Caco-2 (cell line): ENCODE data around the gene ROPN1L. TPM values are rescaled to one million over a fixed set of nuclear protein-coding genes. Genes with fewer than 3 reads are reported as not detected.

Experiments used
- BruUV-seq: library from RNA; stranded (reverse); fragments of 400-500 nt; replicated peaks from 2 replicates; lab custom pipeline; 2021; lab: Mats Ljungman, UMichigan
- CTCF ChIA-PET: fragments of 300-600 bp; sonication (Branson Sonifier 250); formaldehyde crosslinking; loops from one replicate; lab custom pipeline; 2022; ENCODE audit warnings: antibody characterized with exemption; lab: Charles Lee
- POLR2A ChIA-PET: fragments of 300-600 bp; sonication (Branson Sonifier 250); formaldehyde crosslinking; loops from one replicate; lab custom pipeline; 2022; ENCODE audit warnings: antibody characterized with exemption; lab: Charles Lee
- DNase-seq, 2 experiments: peaks; one replicate each; pipeline versions ENCODE4 v3.0.0 to v3.0.0-alpha.2; 2020 to 2022
- H3K27me3 ChIP-seq: replicated peaks from 2 replicates; pipeline ENCODE4 v1.6.0; 2011; ENCODE audit warnings: low read length; ENCODE audit not compliant: control insufficient read depth, insufficient read depth
- H3K36me3 ChIP-seq: 2 replicates; pipeline ENCODE4 v1.5.1; 2011; ENCODE audit warnings: low read length; ENCODE audit not compliant: control insufficient read depth, insufficient read depth
- H3K4me1 ChIP-seq: fragments of 250-450 bp; sonication (Bioruptor Pico); 2 replicates; pipeline ENCODE4 v1.5.1; 2020; ENCODE audit warnings: mild to moderate bottlenecking
- H3K4me3 ChIP-seq: 2 replicates; pipeline ENCODE4 v1.5.1; 2011; ENCODE audit warnings: low read depth, mild to moderate bottlenecking, control low read depth, low read length
- H3K9me3 ChIP-seq: fragments of 250-450 bp; sonication (Bioruptor Pico); 2 replicates; pipeline ENCODE4 v1.5.1; 2020; ENCODE audit warnings: mild to moderate bottlenecking, moderate library complexity
- H3K27ac Mint-ChIP-seq: one replicate; pipeline ENCODE4 v1.8.0; 2022; ENCODE audit warnings: mixed read lengths; ENCODE audit not compliant: unreplicated experiment
- H3K27me3 Mint-ChIP-seq: one replicate; pipeline ENCODE4 v1.8.0; 2022; ENCODE audit warnings: mixed read lengths; ENCODE audit not compliant: insufficient read depth, unreplicated experiment
- H3K36me3 Mint-ChIP-seq: one replicate; pipeline ENCODE4 v1.8.0; 2022; ENCODE audit warnings: mild to moderate bottlenecking, mixed read lengths; ENCODE audit not compliant: insufficient read depth, unreplicated experiment
- H3K4me1 Mint-ChIP-seq: one replicate; pipeline ENCODE4 v1.8.0; 2022; ENCODE audit warnings: low read depth, mixed read lengths; ENCODE audit not compliant: unreplicated experiment
- H3K4me3 Mint-ChIP-seq: one replicate; pipeline ENCODE4 v1.8.0; 2022; ENCODE audit warnings: mild to moderate bottlenecking, moderate library complexity, mixed read lengths; ENCODE audit not compliant: unreplicated experiment
- H3K9me3 Mint-ChIP-seq: one replicate; pipeline ENCODE4 v1.8.0; 2022; ENCODE audit warnings: mixed read lengths; ENCODE audit not compliant: unreplicated experiment
- CTCF ChIP-seq, 2 experiments: fragments of 200-600 bp in 1 of 2; IDR thresholded peaks; 1 replicate in 1 of 2; 2 replicates in 1 of 2; pipeline versions ENCODE4 v1.5.1 to v1.8.0; 2011 to 2022; ENCODE audit warnings: antibody characterized with exemption in 1 of 2, control low read depth in 1 of 2, inconsistent platforms in 1 of 2, low read depth in 1 of 2, low read length in 1 of 2, mild to moderate bottlenecking in 1 of 2, moderate library complexity in 1 of 2; ENCODE audit not compliant: insufficient read depth in 1 of 2, severe bottlenecking in 1 of 2, unreplicated experiment in 1 of 2
- intact Hi-C: fragments of 100-400 bp; cut with micrococcal nuclease; formaldehyde crosslinking; loops from one replicate; pipeline ENCODE4 v1.10.0; 2022; ENCODE audit not compliant: unreplicated experiment
- total RNA-seq: library from RNA; stranded (reverse); gene quantifications from 2 replicates; pipeline ENCODE4 v1.2.3, GENCODE V29; 2022

ROPN1L gene
- total RNA-seq, 1 experiment from 2014 or later, result 0.48 TPM

DNA sequence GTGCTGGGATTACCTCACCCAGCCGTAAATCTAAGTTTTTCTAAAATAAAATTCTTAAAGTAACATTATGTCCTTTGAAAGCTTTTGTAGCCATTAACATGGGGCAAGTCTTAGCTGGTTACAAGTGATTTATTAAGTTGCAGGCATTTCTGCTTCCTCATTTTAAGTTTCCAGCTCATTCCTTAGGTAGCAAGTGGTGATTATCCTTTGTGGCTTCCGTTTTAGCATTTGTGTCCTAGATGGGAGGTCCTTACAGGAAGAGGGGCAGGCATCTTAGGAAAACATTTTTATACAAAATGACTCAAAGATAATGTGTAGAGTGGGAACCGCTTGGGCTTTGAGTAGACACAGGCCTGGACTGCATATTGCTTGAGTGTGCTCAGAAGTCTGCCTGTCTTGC is 35.0 kb upstream of the ROPN1L start:
- TF ChIP-seq CTCF (IDR thresholded peaks at IDR 0.05; ENCODE audit: insufficient read depth in 1 of 2, low read depth in 1 of 2, low read length in 1 of 2, severe bottlenecking in 1 of 2, unreplicated experiment in 1 of 2), result no peak
- Mint-ChIP-seq H3K4me1 (no peaks in the 10 kb centered on the region), H3K27ac (no peak overlapping the region), H3K27me3 (no peaks in the 10 kb centered on the region), H3K36me3 (peaks cover 70% of the 10 kb centered on the region), H3K9me3 (no peaks in the 10 kb centered on the region), H3K4me3 (no peak overlapping the region)
- CTCF ChIA-PET, result interaction anchor here (0.8 kb wide), 1 partner anchor 15 kb away, joined by 3 read pairs; no protein-coding TSS in a partner anchor
- Histone ChIP-seq H3K27me3 (no peaks in the 10 kb centered on the region), H3K36me3 (no peaks in the 10 kb centered on the region), H3K4me3 (no peak overlapping the region), H3K9me3 (no peaks in the 10 kb centered on the region), H3K4me1 (no peaks in the 10 kb centered on the region)
- POLR2A ChIA-PET, result no interaction called here
- no peak for DNase-seq
- BruUV-seq, result no TSS peak
- intact Hi-C loops, result no loop called here

GRCh38 chr5:10409504-10409903 is 32.2 kb upstream of the ROPN1L start:
- DNase-seq, result no peak
- Mint-ChIP-seq H3K4me1 (no peaks in the 10 kb centered on the region), H3K27me3 (no peaks in the 10 kb centered on the region), H3K36me3 (peaks cover 77% of the 10 kb centered on the region), H3K27ac (no peak overlapping the region), H3K9me3 (no peaks in the 10 kb centered on the region), H3K4me3 (no peak overlapping the region)
- Histone ChIP-seq H3K27me3 (no peaks in the 10 kb centered on the region), H3K9me3 (no peaks in the 10 kb centered on the region), H3K4me3 (no peak overlapping the region), H3K4me1 (no peaks in the 10 kb centered on the region), H3K36me3 (no peaks in the 10 kb centered on the region; the same call in 1 of the 2 replicates)
- intact Hi-C loops, result no loop called here
- no peak for TF ChIP-seq CTCF (IDR thresholded peaks at IDR 0.05; ENCODE audit: insufficient read depth in 1 of 2, low read depth in 1 of 2, low read length in 1 of 2, severe bottlenecking in 1 of 2, unreplicated experiment in 1 of 2)
- no TSS peak for BruUV-seq
- POLR2A ChIA-PET, result no interaction called here
- CTCF ChIA-PET, result no interaction called here

- Mint-ChIP-seq H3K36me3 (peaks cover 75% of the 10 kb centered on the region), H3K4me3 (no peak overlapping the region), H3K27me3 (no peaks in the 10 kb centered on the region), H3K4me1 (no peaks in the 10 kb centered on the region), H3K27ac (no peak overlapping the region), H3K9me3 (no peaks in the 10 kb centered on the region)
- CTCF ChIA-PET, result no interaction called here
- Histone ChIP-seq H3K36me3 (no peaks in the 10 kb centered on the region; the same call in 1 of the 2 replicates), H3K27me3 (no peaks in the 10 kb centered on the region), H3K9me3 (no peaks in the 10 kb centered on the region), H3K4me1 (no peaks in the 10 kb centered on the region), H3K4me3 (no peak overlapping the region)
- no peak for TF ChIP-seq CTCF (IDR thresholded peaks at IDR 0.05; ENCODE audit: insufficient read depth in 1 of 2, low read depth in 1 of 2, low read length in 1 of 2, severe bottlenecking in 1 of 2, unreplicated experiment in 1 of 2)
- POLR2A ChIA-PET, result no interaction called here
- no peak for DNase-seq
- no TSS peak for BruUV-seq
- intact Hi-C loops, result no loop called here
These were observed 31.0 kb upstream of the ROPN1L start for GRCh38 chr5:10410662-10411061.
